Measurements from ENCODE around the gene AGBL3.

GRCh38 chr7:134996097-134996550, 9.8 kb downstream of the AGBL3 start:
- TF ChIP-seq CTCF (IDR thresholded peaks at IDR 0.05; ENCODE audit: borderline replicate concordance, extremely low read depth, low read length, poor library complexity, severe bottlenecking) (no peak), EZH2 (IDR thresholded peaks at IDR 0.05; ENCODE audit: borderline replicate concordance, low read depth, low read length, severe bottlenecking) (no peak)

Data from DND-41 (cell line).